T1000 (cell line): ENCODE results near the gene PRRC2A.
A peak's percentile ranks its signal among the peaks of the same experiment; 100 is the strongest.

ENCODE experiments used
- DNase-seq: peaks from one replicate; lab custom pipeline; 2025; ENCODE audit warnings: mixed read lengths; lab: John Stamatoyannopoulos, UW

The PRRC2A gene

GRCh38 chr6:31620586-31621319 lies at the start of gene PRRC2A:
Gene PRRC2A (plus strand): TSS chr6:31620715. CDS start chr6:31622790, 2,075 bp downstream.
- no peak for DNase-seq

GRCh38 chr6:31572041-31572911 lies 48.2 kb upstream of the PRRC2A start, which contains the start of gene LTA:
Gene LTA (plus strand): TSS chr6:31572289. CDS start chr6:31572743, 454 bp downstream.
- no peak for DNase-seq

GRCh38 chr6:31573239-31574105 lies 47.0 kb upstream of the PRRC2A start:
- no peak for DNase-seq

- DNase-seq = no peak
Measured at GRCh38 chr6:31574106-31575061, 46.1 kb upstream of the PRRC2A start.

GRCh38 chr6:31575335-31575901 lies 45.1 kb upstream of the PRRC2A start, which contains the start of gene TNF:
Gene TNF (plus strand): TSS chr6:31575565. CDS start chr6:31575742, 177 bp downstream.
- DNase-seq = no peak

GRCh38 chr6:31575952-31576685 lies 44.4 kb upstream of the PRRC2A start:
- no peak for DNase-seq

- no peak for DNase-seq
Measured at GRCh38 chr6:31576897-31577578, 43.5 kb upstream of the PRRC2A start.

- no peak for DNase-seq
Measured at GRCh38 chr6:31577579-31577966, 42.9 kb upstream of the PRRC2A start.

GRCh38 chr6:31578184-31579118 lies 42.1 kb upstream of the PRRC2A start:
- DNase-seq = no peak

GRCh38 chr6:31579119-31579505 lies 41.4 kb upstream of the PRRC2A start:
- DNase-seq = no peak

GRCh38 chr6:31579546-31580437 lies 40.7 kb upstream of the PRRC2A start:
- no peak for DNase-seq

GRCh38 chr6:31580438-31580740 lies 40.1 kb upstream of the PRRC2A start:
- DNase-seq = no peak

- DNase-seq = peak; percentile 69
Measured at GRCh38 chr6:31580807-31581433, 39.6 kb upstream of the PRRC2A start.

GRCh38 chr6:31581434-31582229 lies 38.9 kb upstream of the PRRC2A start:
- no peak for DNase-seq

- no peak for DNase-seq
Measured at GRCh38 chr6:31582230-31582643, 38.3 kb upstream of the PRRC2A start, which contains the start of gene LTB. Gene LTB (minus strand): TSS chr6:31582424. CDS start chr6:31582417, 7 bp downstream.

GRCh38 chr6:31585491-31585890 lies 35.0 kb upstream of the PRRC2A start:
- DNase-seq = no peak
